ENCODE results near the gene SLC16A12. TPM values are rescaled to one million over a fixed set of nuclear protein-coding genes. Genes with fewer than 3 reads are reported as not detected.

Gene SLC16A12
- total and polyA plus RNA-seq, 10 of the 15 experiments (the other 5 are each of a cell fraction or from before 2014, with no cell fraction given) = not detected

DNA sequence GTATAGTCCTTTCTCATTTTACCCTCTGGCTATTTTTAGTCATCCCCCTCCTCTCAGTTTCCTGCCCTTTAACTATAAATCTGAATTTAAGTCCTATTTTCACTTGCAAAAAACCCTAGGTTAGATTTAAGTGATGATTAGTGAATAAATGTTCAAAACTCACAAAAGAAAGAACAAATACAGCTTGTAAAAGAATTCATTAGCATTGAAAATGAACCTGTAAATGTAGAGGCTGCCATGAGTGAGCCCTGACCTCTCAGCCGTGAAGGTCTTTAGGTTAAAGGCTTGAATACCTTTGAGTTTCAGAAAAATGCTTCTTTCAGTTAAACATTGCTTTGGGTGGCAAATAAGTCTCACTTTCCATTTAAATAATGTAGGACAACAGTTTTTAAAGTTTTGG, 2.0 kb upstream of the SLC16A12 start:
- Histone ChIP-seq H3K9ac (ENCODE audit: control insufficient read depth, insufficient read depth, low read length) (no peak overlapping the region), H3K27ac (ENCODE audit: control insufficient read depth, insufficient read depth) (no peak overlapping the region), H3K79me2 (ENCODE audit: control insufficient read depth, insufficient read depth, low read length) (no peaks in the 10 kb centered on the region), H3K4me3 (no peak overlapping the region), H3K9me3 (replicated peaks; ENCODE audit: control insufficient read depth, insufficient read depth, low read length) (no peaks in the 10 kb centered on the region), H3K27me3 (replicated peaks in 1 of 2; ENCODE audit: control insufficient read depth in 2 of 2, insufficient read depth in 2 of 2, low read length in 1 of 2) (peaks cover 6 to 10% of the 10 kb centered on the region in 2 experiments; a peak in 3 of 4 replicates), H3K36me3 (ENCODE audit: control insufficient read depth in 2 of 2, insufficient read depth in 2 of 2, low read length in 1 of 2) (no peaks in the 10 kb centered on the region), H4K20me1 (ENCODE audit: control insufficient read depth, insufficient read depth) (no peaks in the 10 kb centered on the region), H3K4me1 (ENCODE audit: control insufficient read depth, insufficient read depth, low read length) (no peaks in the 10 kb centered on the region), H3K4me2 (ENCODE audit: control insufficient read depth, insufficient read depth) (no peak overlapping the region), H2AFZ (ENCODE audit: control insufficient read depth, low read depth, low read length) (no peak overlapping the region)
- TF ChIP-seq SPI1 (IDR thresholded peaks at IDR 0.05; ENCODE audit: borderline replicate concordance, insufficient read depth, low read depth, low read length) (no peak), RBBP5 (conservative IDR thresholded peaks at IDR 0.05) (no peak), BACH1 (IDR thresholded peaks at IDR 0.05; ENCODE audit: borderline replicate concordance) (no peak)
- POLR2A ChIA-PET = no interaction called here
- no peak for ATAC-seq
- in situ Hi-C loops (cut with MboI) = no loop called here
- BruUV-seq (replicated peaks) = no TSS peak
- intact Hi-C loops (cut with micrococcal nuclease; ENCODE audit: unreplicated experiment) = no loop called here
- WGBS (ENCODE audit: insufficient coverage, insufficient replicate concordance, low lambda C conversion rate, missing lambda C conversion rate) = 90% methylated on average over 1 of the region's 1 CpG
- RAD21 ChIA-PET (ENCODE audit: unreplicated experiment) = no interaction called here
- no peak for FAIRE-seq
- no peak for DNase-seq (ENCODE audit: low read depth, low spot score)
- CTCF ChIA-PET = no interaction called here
- SMC1A ChIA-PET (ENCODE audit: uncharacterized antibody, unreplicated experiment) = no interaction called here

DNA sequence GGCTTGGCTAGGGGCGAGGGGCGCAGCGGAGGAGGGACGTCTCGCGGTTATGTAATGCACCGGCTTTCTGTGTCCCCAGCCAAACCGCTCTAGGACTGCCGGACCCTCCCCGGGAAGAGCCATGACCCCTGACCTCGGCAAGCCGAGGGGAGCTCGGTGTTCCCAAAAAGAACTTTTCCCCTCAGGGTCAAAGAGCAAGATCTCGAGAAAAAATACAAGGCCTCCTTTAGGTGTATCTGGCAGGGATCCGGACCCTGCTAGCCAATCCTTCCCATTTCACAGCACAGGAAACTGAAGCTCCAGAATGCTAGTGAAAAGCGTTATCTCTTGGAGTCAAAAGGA, 590 bp upstream of the SLC16A12 start:
- no peak overlapping the region for H3K4me3 ChIP-seq
- ATAC-seq (no peak), FAIRE-seq (no peak), DNase-seq (ENCODE audit: low read depth, low spot score) (no peak)
- H3K27ac ChIP-seq (ENCODE audit: control insufficient read depth, insufficient read depth) = no peak overlapping the region
- no peaks in the 10 kb centered on the region for H3K36me3 ChIP-seq (ENCODE audit: control insufficient read depth in 2 of 2, insufficient read depth in 2 of 2, low read length in 1 of 2)
- H4K20me1 ChIP-seq (ENCODE audit: control insufficient read depth, insufficient read depth) = no peaks in the 10 kb centered on the region
- SMC1A ChIA-PET (ENCODE audit: uncharacterized antibody, unreplicated experiment) = no interaction called here
- in situ Hi-C loops (cut with MboI) (no loop called here), intact Hi-C loops (cut with micrococcal nuclease; ENCODE audit: unreplicated experiment) (no loop called here)
- CTCF ChIA-PET = no interaction called here
- RAD21 ChIA-PET (ENCODE audit: unreplicated experiment) = no interaction called here
- 23% methylated on average over 10 of the region's 16 CpGs for WGBS (ENCODE audit: insufficient coverage, insufficient replicate concordance, low lambda C conversion rate, missing lambda C conversion rate)
- TF ChIP-seq CBFB (IDR thresholded peaks at IDR 0.05; ENCODE audit: low read depth) (no peak), STAT1 (conservative IDR thresholded peaks at IDR 0.05) (no peak), PML (IDR thresholded peaks at IDR 0.05; ENCODE audit: low read length) (no peak), CBX5 (IDR thresholded peaks at IDR 0.05; ENCODE audit: low read depth) (no peak), RELA (IDR thresholded peaks at IDR 0.05; ENCODE audit: borderline replicate concordance, partially characterized antibody) (no peak), TBL1XR1 (IDR thresholded peaks at IDR 0.05; ENCODE audit: low read depth, low read length) (no peak), SMAD5 (IDR thresholded peaks at IDR 0.05; ENCODE audit: low read depth) (no peak), HDAC2 (IDR thresholded peaks at IDR 0.05) (no peak), MYC (IDR thresholded peaks at IDR 0.05; ENCODE audit: insufficient read depth, insufficient read length, insufficient replicate concordance, low read length, severe bottlenecking) (no peak)
- TF ChIP-seq, protein P1, sequence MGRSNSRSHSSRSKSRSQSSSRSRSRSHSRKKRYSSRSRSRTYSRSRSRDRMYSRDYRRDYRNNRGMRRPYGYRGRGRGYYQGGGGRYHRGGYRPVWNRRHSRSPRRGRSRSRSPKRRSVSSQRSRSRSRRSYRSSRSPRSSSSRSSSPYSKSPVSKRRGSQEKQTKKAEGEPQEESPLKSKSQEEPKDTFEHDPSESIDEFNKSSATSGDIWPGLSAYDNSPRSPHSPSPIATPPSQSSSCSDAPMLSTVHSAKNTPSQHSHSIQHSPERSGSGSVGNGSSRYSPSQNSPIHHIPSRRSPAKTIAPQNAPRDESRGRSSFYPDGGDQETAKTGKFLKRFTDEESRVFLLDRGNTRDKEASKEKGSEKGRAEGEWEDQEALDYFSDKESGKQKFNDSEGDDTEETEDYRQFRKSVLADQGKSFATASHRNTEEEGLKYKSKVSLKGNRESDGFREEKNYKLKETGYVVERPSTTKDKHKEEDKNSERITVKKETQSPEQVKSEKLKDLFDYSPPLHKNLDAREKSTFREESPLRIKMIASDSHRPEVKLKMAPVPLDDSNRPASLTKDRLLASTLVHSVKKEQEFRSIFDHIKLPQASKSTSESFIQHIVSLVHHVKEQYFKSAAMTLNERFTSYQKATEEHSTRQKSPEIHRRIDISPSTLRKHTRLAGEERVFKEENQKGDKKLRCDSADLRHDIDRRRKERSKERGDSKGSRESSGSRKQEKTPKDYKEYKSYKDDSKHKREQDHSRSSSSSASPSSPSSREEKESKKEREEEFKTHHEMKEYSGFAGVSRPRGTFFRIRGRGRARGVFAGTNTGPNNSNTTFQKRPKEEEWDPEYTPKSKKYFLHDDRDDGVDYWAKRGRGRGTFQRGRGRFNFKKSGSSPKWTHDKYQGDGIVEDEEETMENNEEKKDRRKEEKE (IDR thresholded peaks at IDR 0.05) = no peak
- TF ChIP-seq, protein P2, sequence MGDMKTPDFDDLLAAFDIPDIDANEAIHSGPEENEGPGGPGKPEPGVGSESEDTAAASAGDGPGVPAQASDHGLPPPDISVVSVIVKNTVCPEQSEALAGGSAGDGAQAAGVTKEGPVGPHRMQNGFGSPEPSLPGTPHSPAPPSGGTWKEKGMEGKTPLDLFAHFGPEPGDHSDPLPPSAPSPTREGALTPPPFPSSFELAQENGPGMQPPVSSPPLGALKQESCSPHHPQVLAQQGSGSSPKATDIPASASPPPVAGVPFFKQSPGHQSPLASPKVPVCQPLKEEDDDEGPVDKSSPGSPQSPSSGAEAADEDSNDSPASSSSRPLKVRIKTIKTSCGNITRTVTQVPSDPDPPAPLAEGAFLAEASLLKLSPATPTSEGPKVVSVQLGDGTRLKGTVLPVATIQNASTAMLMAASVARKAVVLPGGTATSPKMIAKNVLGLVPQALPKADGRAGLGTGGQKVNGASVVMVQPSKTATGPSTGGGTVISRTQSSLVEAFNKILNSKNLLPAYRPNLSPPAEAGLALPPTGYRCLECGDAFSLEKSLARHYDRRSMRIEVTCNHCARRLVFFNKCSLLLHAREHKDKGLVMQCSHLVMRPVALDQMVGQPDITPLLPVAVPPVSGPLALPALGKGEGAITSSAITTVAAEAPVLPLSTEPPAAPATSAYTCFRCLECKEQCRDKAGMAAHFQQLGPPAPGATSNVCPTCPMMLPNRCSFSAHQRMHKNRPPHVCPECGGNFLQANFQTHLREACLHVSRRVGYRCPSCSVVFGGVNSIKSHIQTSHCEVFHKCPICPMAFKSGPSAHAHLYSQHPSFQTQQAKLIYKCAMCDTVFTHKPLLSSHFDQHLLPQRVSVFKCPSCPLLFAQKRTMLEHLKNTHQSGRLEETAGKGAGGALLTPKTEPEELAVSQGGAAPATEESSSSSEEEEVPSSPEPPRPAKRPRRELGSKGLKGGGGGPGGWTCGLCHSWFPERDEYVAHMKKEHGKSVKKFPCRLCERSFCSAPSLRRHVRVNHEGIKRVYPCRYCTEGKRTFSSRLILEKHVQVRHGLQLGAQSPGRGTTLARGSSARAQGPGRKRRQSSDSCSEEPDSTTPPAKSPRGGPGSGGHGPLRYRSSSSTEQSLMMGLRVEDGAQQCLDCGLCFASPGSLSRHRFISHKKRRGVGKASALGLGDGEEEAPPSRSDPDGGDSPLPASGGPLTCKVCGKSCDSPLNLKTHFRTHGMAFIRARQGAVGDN (IDR thresholded peaks at IDR 0.05) = no peak
- no peak overlapping the region for H3K4me2 ChIP-seq (ENCODE audit: control insufficient read depth, insufficient read depth)
- BruUV-seq (replicated peaks) = no TSS peak
- H3K27me3 ChIP-seq (replicated peaks in 1 of 2; ENCODE audit: control insufficient read depth in 2 of 2, insufficient read depth in 2 of 2, low read length in 1 of 2) = peaks cover 6 to 10% of the 10 kb centered on the region in 2 experiments; a peak in 3 of 4 replicates
- POLR2A ChIA-PET = no interaction called here
- H3K4me1 ChIP-seq (ENCODE audit: control insufficient read depth, insufficient read depth, low read length) = no peaks in the 10 kb centered on the region
- no peaks in the 10 kb centered on the region for H3K9me3 ChIP-seq (replicated peaks; ENCODE audit: control insufficient read depth, insufficient read depth, low read length)
- H2AFZ ChIP-seq (ENCODE audit: control insufficient read depth, low read depth, low read length) = no peak overlapping the region
- no peaks in the 10 kb centered on the region for H3K79me2 ChIP-seq (ENCODE audit: control insufficient read depth, insufficient read depth, low read length)
- no peak overlapping the region for H3K9ac ChIP-seq (ENCODE audit: control insufficient read depth, insufficient read depth, low read length)
